HG03039 (cell line): ENCODE data around the gene C5AR2.
"Not testable (repeated sequence)": the region's sequence is repeated elsewhere in the genome, so short reads cannot be mapped to it uniquely, and the experiment has no call there.

Source experiments
- ATAC-seq: cut with Tn5 transposase; IDR thresholded peaks from one replicate; pipeline ENCODE4 v1.9.1; 2021; ENCODE audit warnings: mild to moderate bottlenecking, moderate library complexity; ENCODE audit not compliant: unreplicated experiment

C5AR2 gene

DNA sequence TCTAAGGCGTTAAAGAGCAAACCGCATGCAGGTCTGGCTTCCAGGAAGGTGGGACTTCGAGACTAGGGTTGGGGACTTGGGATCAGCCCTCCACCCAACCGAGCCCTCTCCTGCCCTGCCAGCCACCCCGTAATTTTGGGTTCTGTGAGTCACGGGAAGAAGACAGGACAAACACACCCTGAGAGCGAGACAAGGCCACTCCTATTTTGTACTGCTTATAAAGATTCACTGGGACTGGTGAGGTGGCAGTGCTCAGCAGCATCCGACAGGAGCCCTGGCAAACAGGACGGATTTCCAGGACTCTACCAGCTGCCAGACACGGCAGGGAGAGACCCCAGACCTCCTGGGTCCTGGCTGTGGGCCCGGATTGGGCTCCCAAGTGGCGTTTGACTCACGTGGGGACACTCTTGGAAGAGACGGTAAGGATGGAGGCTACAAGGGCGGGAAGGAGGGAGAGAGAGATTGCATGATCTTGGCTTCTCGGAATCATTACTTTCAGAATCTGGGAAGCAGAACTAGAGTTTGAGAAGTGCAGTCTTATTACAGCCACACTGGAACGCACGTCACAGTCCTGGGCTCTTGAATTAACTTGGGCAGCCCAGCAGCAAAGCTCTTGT, at the start of gene C5AR2:
C5AR2 (plus strand) TSS at position 245 of the 617 bp plus-strand sequence. CDS start 8,625 bp downstream, outside the sequence.
- no peak for ATAC-seq

DNA sequence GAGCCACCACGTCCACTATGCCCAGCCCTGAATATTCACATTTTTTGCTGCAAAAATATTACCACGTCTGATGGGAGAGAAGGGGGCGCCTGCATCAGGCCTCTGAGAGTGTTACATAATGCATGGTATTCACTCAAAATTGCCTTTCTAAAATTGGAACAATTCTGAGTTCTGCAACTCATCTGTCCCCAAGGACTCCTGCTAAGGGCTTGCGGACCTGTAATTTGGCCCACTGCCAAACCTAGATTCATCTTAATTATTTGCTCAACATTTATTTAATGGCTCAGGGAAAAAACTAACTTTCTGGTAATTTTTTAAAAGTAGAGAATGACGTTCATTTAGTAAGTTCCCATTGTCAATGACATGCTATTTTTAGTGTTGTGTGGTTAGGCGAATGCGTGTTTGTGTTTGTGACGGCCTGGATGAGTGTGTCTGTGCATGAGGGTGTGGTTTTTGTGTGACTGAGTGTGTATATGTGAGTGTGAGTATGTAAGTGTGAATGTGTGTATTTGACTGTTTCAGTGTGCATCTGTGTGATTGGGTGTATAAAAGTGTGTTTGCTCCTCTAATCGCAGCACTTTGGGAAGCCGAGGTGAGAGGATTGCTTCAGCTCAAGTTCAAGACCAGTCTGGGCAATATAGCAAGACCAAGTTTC, 48.4 kb upstream of the C5AR2 start:
- no peak for ATAC-seq

GRCh38 chr19:47284324-47284899, 47.6 kb upstream of the C5AR2 start:
- ATAC-seq, result no peak

- no peak for ATAC-seq
Measured at GRCh38 chr19:47296036-47296435, 35.9 kb upstream of the C5AR2 start.

DNA sequence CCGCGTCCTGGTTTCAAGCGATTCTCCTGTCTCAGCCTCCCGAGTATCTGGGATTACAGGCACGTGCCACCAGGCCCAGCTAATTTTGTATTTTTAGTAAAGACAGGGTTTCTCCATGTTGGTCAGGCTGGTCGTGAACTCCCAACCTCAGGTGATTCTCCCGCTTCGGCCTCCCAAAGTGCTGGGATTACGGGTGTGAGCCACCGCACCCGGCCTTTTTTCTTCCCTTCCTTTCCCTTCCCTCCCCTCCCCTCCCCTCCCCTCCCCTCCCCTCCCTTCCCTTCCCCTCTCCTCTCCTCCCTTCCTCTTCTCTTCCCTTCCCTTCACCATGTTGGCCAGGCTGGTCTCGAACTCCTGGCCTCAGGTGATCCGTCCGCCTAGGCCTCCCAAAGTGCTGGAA, 31.1 kb upstream of the C5AR2 start:
- not testable (repeated sequence) for ATAC-seq

DNA sequence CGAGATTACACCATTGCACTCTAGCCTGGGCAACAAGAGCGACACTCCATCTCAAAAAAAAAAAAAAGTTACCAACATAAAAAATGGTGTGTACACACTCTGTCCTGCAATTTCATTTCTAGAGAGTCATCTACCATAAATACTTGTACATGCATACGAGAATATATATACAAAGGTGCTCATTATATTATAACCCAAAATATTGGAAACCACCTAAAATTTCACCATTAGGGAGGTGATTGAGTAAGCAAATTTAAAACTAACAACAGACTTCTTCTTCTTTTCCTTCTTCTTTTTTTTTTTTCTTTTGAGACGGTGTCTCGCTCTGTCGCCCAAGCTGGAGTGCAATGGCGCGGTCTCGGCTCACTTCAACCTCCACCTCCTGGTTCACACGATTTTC, 29.7 kb upstream of the C5AR2 start:
- ATAC-seq, result no peak

- no peak for ATAC-seq
Measured at GRCh38 chr19:47303966-47304365, 28.0 kb upstream of the C5AR2 start.

- no peak for ATAC-seq
Measured at GRCh38 chr19:47305309-47305751, 26.6 kb upstream of the C5AR2 start.

DNA sequence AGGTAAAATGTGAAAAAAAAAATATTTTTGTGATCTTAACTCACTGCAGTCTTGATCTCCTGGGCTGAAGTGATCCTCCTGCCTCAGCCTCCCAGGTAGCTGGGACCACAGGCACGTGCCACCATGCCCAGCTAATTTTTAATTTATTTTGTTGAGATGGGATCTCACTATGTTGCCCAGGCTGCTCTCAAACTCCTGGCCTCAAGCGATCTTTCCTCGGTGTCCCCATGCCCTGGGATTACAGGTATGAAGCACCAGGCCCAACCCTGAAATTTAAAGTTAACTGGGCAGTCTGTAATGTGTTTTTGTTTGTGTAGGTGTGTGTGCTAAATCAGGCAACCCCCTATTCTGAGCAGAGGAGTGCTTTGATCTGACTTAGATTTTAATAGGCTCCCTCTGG, 25.7 kb upstream of the C5AR2 start:
- ATAC-seq, result no peak

DNA sequence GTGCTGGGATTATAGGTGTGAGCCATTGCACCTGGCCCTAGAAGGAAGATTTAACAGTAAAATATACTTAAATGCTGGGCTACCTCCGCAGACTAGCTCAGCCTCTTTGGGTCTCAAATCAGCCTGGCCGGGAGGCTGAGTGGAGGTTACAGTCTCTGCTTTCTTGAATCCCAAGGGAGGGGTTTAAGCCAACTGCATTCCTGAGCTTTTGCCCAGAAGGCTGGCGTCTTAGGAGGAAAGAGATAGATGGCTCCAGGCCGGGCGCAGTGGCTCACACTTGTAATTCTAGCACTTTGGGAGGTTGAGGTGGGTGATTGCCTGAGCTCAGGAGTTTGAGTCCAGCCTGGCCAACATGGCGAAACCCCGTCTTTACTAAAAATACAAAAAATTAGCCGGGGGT, 22.9 kb upstream of the C5AR2 start:
- no peak for ATAC-seq

DNA sequence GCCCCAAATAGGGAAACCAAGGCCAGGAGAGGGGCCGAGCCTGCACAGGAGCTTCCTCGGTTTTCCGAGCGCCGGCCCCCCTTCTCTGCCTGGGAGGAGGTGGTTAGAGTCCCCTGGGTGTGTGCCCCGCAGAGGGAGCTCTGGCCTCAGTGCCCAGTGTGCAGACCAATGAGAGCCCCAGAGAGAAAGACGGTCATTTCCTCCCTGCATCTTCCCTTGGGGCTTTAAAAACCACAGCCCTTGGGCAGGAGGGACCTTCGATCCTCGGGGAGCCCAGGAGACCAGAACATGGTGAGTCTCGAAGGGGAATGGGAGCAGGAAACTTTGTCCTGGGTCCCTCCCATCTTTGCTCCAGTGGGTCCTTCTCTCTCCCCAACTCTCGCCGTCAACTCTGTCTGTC, 22.4 kb upstream of the C5AR2 start, which contains the start of gene C5AR1:
C5AR1 (plus strand) TSS at position 254 of the 400 bp plus-strand sequence; CDS start at position 289, 35 bp downstream.
- no peak for ATAC-seq

- ATAC-seq, result no peak
Measured at GRCh38 chr19:47310323-47310722, 21.7 kb upstream of the C5AR2 start.

GRCh38 chr19:47310819-47311218, 21.2 kb upstream of the C5AR2 start:
- no peak for ATAC-seq

DNA sequence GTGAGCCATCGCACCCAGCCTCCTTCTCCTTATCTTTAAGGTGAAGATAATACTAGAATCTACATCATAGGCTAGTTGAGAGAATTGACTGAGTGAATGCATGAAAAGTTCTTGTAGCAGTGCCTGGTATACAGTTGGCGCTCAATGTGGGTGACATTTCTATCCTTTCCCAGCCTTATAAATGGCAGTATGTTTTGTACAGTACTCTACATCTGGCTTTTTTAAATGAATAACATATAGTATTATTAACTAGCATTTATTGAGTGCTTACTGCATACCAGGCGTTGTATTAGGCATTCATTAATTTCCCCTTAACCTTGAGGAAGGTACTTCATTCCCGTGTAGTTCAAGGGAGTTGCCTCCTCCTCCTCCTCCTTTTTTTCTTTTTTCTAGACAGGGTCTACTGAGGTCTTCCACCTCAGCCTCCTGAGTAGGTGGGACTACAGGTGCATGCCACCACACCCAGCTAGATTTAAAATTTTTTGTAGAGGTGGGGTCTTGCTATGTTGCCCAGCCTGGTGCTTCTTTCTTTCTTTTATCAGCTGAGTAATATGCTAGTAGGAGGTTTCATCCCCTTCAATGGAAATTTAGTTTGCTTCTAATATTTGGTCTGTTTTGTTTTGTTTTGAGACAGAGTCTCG, 19.5 kb upstream of the C5AR2 start:
- ATAC-seq, result no peak

DNA sequence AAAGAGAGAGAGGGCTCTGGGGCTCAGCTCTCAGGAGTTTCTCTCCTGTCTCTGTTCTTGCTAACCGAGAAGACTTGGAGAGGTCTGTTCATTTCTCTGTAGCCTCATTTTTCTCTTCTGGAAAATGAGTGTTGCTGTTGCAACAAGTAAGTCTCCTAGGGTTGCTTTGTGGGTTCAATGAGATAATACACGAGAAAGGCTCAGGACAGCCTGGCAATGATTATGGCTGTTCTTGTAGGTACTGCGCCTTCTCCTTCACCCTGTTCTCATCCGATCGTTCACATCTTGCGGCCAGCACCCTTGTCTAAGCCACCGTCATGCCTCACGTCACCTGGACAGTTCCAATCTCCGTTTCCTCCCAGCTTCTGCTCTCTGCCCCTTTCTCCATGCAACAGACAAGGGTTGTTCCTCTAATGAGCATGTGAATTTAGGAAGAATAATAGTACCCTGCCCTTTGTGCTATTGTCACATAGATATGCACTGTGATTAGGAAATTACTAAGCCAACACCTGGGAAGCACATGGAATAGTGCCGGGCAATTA, 18.1 kb upstream of the C5AR2 start:
- ATAC-seq, result no peak

DNA sequence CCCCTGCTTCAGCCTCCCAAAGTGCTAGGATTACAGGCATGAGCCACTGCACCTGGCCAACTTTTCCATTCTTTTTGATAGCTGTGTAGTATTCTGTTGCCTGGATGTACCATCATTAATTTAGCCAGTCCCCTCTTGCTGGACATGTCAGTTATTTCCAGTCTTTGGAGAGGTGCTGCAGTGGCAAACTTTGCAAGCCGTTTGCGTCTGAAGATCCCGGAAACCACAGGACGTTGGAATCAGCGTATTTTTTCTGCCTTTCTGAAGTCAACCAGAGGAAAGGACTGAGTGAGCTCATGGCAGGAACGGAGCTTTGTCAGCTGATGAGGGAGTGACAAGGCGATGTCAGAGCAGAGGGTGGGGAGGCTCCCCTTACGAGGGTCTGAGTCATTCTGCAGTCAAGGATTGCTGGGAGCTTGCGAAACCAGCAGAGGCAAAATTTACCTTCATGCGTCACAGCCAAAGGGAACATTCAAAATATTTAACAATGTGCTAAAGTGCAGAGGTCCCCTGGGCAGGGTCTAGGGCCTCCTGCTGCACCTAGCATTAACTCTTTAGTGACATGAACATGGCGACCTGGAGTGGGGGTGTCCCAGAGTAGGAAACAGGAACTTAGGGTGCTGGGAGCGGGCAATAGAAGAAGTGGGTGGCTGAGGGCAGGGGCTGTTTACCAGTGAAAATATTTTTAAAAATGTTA, 16.7 kb upstream of the C5AR2 start:
- ATAC-seq, result no peak

DNA sequence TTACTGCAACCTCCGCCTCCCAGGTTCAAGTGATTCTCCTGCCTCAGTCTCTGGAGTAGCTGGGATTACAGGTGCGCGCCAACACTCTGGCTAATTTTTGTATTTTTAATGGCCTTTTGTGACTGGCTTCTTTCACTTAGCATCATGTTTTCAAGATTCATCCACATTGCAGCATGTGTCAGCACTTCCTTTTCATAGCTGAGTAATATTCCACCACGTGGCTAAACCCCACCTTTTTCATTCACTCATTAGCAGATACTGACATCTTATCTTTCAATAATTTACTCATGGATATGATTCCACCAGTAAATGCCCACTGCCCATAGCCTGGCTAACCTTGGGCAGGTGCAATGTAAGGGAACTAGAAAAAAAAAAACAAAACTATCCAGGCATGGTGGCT, 15.5 kb upstream of the C5AR2 start:
- ATAC-seq, result no peak

DNA sequence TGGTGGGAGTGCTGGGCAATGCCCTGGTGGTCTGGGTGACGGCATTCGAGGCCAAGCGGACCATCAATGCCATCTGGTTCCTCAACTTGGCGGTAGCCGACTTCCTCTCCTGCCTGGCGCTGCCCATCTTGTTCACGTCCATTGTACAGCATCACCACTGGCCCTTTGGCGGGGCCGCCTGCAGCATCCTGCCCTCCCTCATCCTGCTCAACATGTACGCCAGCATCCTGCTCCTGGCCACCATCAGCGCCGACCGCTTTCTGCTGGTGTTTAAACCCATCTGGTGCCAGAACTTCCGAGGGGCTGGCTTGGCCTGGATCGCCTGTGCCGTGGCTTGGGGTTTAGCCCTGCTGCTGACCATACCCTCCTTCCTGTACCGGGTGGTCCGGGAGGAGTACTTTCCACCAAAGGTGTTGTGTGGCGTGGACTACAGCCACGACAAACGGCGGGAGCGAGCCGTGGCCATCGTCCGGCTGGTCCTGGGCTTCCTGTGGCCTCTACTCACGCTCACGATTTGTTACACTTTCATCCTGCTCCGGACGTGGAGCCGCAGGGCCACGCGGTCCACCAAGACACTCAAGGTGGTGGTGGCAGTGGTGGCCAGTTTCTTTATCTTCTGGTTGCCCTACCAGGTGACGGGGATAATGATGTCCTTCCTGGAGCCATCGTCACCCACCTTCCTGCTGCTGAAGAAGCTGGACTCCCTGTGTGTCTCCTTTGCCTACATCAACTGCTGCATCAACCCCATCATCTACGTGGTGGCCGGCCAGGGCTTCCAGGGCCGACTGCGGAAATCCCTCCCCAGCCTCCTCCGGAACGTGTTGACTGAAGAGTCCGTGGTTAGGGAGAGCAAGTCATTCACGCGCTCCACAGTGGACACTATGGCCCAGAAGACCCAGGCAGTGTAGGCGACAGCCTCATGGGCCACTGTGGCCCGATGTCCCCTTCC, 11.8 kb upstream of the C5AR2 start:
- ATAC-seq, result no peak

GRCh38 chr19:47321630-47322029, 10.3 kb upstream of the C5AR2 start:
- ATAC-seq, result no peak

DNA sequence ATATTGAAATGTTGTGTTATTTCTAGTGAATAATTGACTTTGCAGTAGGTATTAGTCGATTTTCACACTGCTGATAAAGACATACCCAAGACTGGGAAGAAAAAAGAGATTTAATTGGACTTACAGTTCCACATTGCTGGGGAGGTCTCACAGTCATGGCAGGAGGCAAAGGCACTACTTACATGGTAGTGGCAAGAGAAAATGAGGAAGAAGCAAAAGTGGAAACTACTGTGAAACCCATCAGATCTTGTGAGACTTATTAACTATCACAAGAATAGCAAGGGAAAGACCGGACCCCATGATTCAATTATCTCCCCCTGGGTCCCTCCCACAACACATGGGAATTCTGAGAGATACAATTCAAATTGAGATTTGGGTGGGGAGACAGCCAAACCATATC, 9.9 kb upstream of the C5AR2 start:
- ATAC-seq, result no peak
